ENCODE data around the gene ZNF554.

- no peak for TF ChIP-seq POLR2A (IDR thresholded peaks at IDR 0.05)
- TF ChIP-seq CTCF (IDR thresholded peaks at IDR 0.05), result no peak
These were observed 47.6 kb upstream of the ZNF554 start for GRCh38 chr19:2771786-2772674.
